Activated T-helper 1 cell treated with anti-CD3 and anti-CD28 coated beads, Interleukin-12 subunit alpha, Interleukin-12 subunit beta, Interleukin-2, Interleukin-4 antibody, amounts not matched to agents 30 ng/mL and 10 ng/mL and 1 ng/mL, durations not matched to agents 14 hours and 24 hours and 36 hours (primary cell): Measurements from ENCODE around the gene MIOS. TPM values are rescaled to one million over a fixed set of nuclear protein-coding genes. Genes with fewer than 3 reads are reported as not detected.
A peak's percentile ranks its signal among the peaks of the same experiment; 100 is the strongest.
"Not testable (repeated sequence)": the region's sequence is repeated elsewhere in the genome, so short reads cannot be mapped to it uniquely, and the experiment has no call there.

Experiments
- DNase-seq: peaks from one replicate; pipeline ENCODE4 v3.0.0; 2021; ENCODE audit warnings: low spot score
- H3K27ac Mint-ChIP-seq: one replicate; pipeline ENCODE4 v1.8.0; 2021; ENCODE audit warnings: mild to moderate bottlenecking, mixed read lengths
- H3K27me3 Mint-ChIP-seq: one replicate; pipeline ENCODE4 v1.8.0; 2022; ENCODE audit warnings: mild to moderate bottlenecking, moderate library complexity, mixed read lengths; ENCODE audit not compliant: insufficient read depth
- H3K36me3 Mint-ChIP-seq: one replicate; pipeline ENCODE4 v1.8.0; 2021; ENCODE audit warnings: low read depth, mixed read lengths
- H3K4me1 Mint-ChIP-seq: one replicate; pipeline ENCODE4 v1.8.0; 2021; ENCODE audit warnings: low read depth, mixed read lengths
- H3K4me3 Mint-ChIP-seq: one replicate; pipeline ENCODE4 v1.8.0; 2021; ENCODE audit warnings: mild to moderate bottlenecking, moderate library complexity, mixed read lengths
- H3K9me3 Mint-ChIP-seq: one replicate; pipeline ENCODE4 v1.8.0; 2021; ENCODE audit warnings: mixed read lengths
- intact Hi-C: fragments of 100-400 bp; cut with micrococcal nuclease; formaldehyde crosslinking; loops from one replicate; pipeline ENCODE4 v1.15.1; 2024
- total RNA-seq: library from RNA; stranded (reverse); gene quantifications from 2 replicates; pipeline ENCODE4 v1.2.3, GENCODE V29; 2022

MIOS gene
- total RNA-seq, 1 donor from 2014 or later: 29.6 TPM

DNA sequence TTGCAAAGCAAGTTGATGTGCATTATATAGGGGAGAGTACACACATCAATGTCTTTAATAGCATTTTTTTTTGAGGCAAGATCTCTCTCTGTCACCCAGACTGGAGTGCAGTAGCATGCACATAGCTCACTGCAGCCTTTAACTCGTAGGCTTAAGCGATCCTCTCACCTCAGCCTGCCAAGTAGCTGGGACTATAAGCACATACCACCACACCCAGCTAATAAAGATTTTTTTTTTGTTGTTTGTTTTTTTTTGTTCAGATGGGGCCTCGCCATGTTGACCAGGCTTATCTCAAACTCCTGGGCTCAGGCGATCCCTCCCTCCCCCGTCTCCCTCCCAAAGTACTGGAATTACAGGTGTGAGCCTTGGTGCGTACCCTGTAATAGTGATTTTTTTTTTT, 75.4 kb downstream of the MIOS start:
- Mint-ChIP-seq H3K27me3 (no peaks in the 10 kb centered on the region), H3K4me3 (peak overlapping the region; percentile 96), H3K9me3 (no peaks in the 10 kb centered on the region), H3K4me1 (peaks cover 40% of the 10 kb centered on the region), H3K27ac (peak overlapping the region; percentile 97), H3K36me3 (peaks cover 15% of the 10 kb centered on the region)
- no peak for DNase-seq
- intact Hi-C loops: loop anchor here (5.0 to 10.0 kb wide), 3 partner anchors 75 to 1635 kb away; partner anchors contain the start of genes AIMP2, PMS2 and RPA3

DNA sequence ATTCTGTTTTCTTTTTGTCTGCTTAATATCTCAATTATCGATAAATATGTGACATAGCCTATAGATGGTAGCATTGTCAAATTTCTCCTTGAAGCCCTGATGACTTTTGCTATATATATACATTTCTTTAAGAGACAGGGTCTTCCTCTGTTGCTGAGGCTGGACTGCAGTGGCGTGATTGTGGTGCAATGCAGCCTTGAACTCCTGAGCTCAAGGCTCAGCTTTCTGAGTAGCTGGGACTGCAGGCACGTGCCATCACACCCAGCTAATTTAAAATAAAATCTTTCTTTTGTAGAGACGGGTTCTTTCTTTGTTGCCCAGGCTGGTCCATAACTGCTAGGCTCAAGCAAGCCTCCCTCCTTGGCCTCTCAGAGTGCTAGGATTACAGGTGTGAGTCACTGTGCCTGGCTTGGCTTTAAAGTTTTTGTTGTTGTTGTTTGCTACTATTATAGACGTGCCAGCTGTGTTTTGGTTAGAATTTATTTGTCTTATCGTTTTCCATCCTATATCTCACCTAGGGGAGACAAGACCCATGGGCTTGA, 80.9 kb downstream of the MIOS start:
- Mint-ChIP-seq H3K4me1 (peaks cover 19% of the 10 kb centered on the region), H3K9me3 (no peaks in the 10 kb centered on the region), H3K27me3 (no peaks in the 10 kb centered on the region), H3K27ac (no peak overlapping the region), H3K4me3 (no peak overlapping the region), H3K36me3 (peaks cover 12% of the 10 kb centered on the region)
- intact Hi-C loops: loop anchor here (10.0 kb wide), 1 partner anchor 923 kb away; no protein-coding TSS in a partner anchor
- DNase-seq: no peak

GRCh38 chr7:7650682-7651206, 84.1 kb downstream of the MIOS start:
- Mint-ChIP-seq H3K4me1 (peaks cover 26% of the 10 kb centered on the region), H3K4me3 (no peak overlapping the region)
- no peak for DNase-seq

DNA sequence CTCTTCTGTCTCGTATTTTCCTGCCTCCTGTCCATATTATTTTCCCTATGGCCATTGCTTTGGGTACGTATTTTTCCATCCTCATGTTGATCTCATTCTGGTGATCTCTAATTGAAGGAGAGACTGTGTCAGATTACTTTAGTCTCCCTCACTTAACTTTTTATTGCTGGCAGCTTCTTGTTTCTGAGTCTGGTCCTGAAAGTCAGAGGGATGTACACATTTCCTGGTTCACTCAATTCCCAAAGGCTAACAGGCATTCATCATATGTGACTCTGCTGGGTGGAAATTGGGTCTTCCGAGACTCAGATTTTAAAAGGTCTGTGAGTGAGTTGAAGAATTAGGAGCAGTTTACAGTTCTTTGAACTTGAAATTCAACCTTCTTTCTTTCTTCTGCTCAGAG, 84.8 kb downstream of the MIOS start:
- Mint-ChIP-seq H3K4me1 (peaks cover 26% of the 10 kb centered on the region), H3K36me3 (peaks cover 2% of the 10 kb centered on the region), H3K4me3 (no peak overlapping the region), H3K9me3 (peaks cover 1% of the 10 kb centered on the region), H3K27ac (no peak overlapping the region), H3K27me3 (no peaks in the 10 kb centered on the region)
- DNase-seq: no peak
- intact Hi-C loops: no loop called here

More at GRCh38 chr7:7650682-7651206, 84.1 kb downstream of the MIOS start:
- Mint-ChIP-seq H3K27me3 (no peaks in the 10 kb centered on the region), H3K9me3 (no peaks in the 10 kb centered on the region), H3K27ac (no peak overlapping the region), H3K36me3 (peaks cover 2% of the 10 kb centered on the region)
- intact Hi-C loops: no loop called here

- peaks cover 4% of the 10 kb centered on the region for H3K27me3 Mint-ChIP-seq
- intact Hi-C loops: no loop called here
- no peak for DNase-seq
- H3K4me1 Mint-ChIP-seq: peaks cover 26% of the 10 kb centered on the region
- peaks cover 16% of the 10 kb centered on the region for H3K9me3 Mint-ChIP-seq
- H3K27ac Mint-ChIP-seq: no peak overlapping the region
- H3K36me3 Mint-ChIP-seq: peaks cover 10% of the 10 kb centered on the region
- no peak overlapping the region for H3K4me3 Mint-ChIP-seq
These were observed 86.3 kb downstream of the MIOS start for GRCh38 chr7:7652798-7653540.

DNA sequence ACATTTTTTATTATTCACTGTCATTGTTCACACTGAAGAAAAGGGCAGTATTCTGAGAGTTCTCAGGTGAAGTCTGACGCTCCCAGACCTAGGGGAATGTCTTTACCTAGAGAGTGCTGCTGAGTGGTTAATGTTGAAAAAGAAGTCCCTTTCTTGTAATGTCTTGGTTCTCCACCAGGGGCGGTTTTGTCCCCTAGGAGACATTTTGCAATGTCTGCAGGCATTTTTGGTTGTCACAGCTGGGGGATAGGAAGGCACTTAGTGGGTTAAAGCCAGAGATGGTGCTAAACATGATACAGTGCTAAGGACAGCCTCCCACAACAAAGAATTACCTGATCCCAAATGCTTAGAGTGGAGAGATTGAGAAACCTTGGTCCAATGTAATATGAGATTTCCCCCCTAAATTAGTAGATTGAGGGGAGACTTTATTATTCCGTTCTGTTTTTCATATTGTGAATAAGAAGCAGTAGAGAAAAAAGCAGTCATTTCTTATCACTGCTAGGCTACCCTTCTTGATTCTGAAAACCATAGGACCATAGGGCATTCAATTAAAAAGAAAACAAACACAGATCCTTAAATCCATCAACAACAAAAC, 87.0 kb downstream of the MIOS start:
- intact Hi-C loops: loop anchor here (2.0 kb wide), 1 partner anchor 15 kb away; no protein-coding TSS in a partner anchor
- H3K27me3 Mint-ChIP-seq: peaks cover 4% of the 10 kb centered on the region
- H3K9me3 Mint-ChIP-seq: peaks cover 23% of the 10 kb centered on the region
- peaks cover 12% of the 10 kb centered on the region for H3K36me3 Mint-ChIP-seq
- no peak for DNase-seq
- H3K27ac Mint-ChIP-seq: no peak overlapping the region
- H3K4me3 Mint-ChIP-seq: no peak overlapping the region
- peaks cover 26% of the 10 kb centered on the region for H3K4me1 Mint-ChIP-seq

GRCh38 chr7:7654964-7655715, 88.5 kb downstream of the MIOS start:
- H3K36me3 Mint-ChIP-seq: peaks cover 21% of the 10 kb centered on the region
- peaks cover 4% of the 10 kb centered on the region for H3K27me3 Mint-ChIP-seq
- intact Hi-C loops: loop anchor here (2.0 kb wide), 1 partner anchor 14 kb away; no protein-coding TSS in a partner anchor
- H3K27ac Mint-ChIP-seq: no peak overlapping the region
- no peak overlapping the region for H3K4me3 Mint-ChIP-seq
- H3K4me1 Mint-ChIP-seq: peaks cover 26% of the 10 kb centered on the region
- H3K9me3 Mint-ChIP-seq: peaks cover 38% of the 10 kb centered on the region
- DNase-seq: no peak

DNA sequence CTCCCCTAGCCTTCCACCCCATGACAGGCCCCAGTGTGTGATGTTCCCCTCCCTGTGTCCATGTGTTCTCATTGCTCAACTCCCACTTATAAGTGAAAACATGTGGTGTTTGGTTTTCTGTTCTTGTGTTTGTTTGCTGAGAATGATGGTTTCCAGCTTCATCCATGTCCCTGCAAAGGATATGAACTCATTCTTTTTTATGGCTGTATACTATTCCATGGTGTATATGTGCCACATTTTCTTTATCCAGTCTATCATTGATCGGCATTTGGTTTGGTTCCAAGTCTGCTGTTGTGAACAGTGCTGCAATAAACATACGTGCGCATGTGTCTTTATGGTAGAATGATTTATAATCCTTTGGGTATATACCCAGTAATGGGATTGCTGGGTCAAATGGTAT, 89.8 kb downstream of the MIOS start:
- intact Hi-C loops: not testable (repeated sequence)

More for the DNA sequence above, 89.8 kb downstream of the MIOS start:
- not testable (repeated sequence) for H3K4me3 Mint-ChIP-seq, H3K27me3 Mint-ChIP-seq, H3K27ac Mint-ChIP-seq, DNase-seq
- H3K9me3 Mint-ChIP-seq: peaks cover 38% of the 10 kb centered on the region
- H3K4me1 Mint-ChIP-seq: peaks cover 23% of the 10 kb centered on the region
- peaks cover 21% of the 10 kb centered on the region for H3K36me3 Mint-ChIP-seq

Other genes starting within 250 kb of the MIOS start
- gene COL28A1, start 31.0 kb upstream of the MIOS start, total RNA-seq: not detected in 2 replicates
- gene UMAD1, start 73.9 kb downstream of the MIOS start, total RNA-seq: 13.6 and 14.2 TPM in 2 replicates
- gene RPA3, start 151.7 kb downstream of the MIOS start, total RNA-seq: 106 and 110 TPM in 2 replicates